HG03095 (cell line): ENCODE results near the gene DCAF11.

ENCODE experiments used
- ATAC-seq: cut with Tn5 transposase; IDR thresholded peaks from one replicate; pipeline ENCODE4 v1.9.1; 2021; ENCODE audit warnings: moderate library complexity; ENCODE audit not compliant: unreplicated experiment

The DCAF11 gene

DNA sequence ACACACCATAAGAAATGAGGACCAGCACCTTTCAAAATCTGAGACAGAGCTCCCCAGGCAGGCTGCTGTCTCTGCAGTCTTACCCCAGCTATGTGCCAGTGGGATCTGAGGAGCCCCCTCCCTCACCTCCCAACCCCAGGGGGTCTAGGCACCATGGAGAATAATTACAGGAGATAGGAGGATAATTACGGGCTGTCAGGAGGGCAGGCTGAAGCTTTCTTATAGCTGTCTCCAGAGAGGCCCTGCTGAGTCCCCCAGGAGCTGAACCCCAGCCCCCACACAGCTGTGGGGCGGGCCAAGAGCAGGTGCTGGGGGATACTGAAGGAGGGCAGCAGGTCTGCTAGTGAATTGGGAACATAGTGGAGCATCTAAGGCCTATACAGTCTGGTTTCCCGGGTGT, 36.4 kb upstream of the DCAF11 start:
- no peak for ATAC-seq

DNA sequence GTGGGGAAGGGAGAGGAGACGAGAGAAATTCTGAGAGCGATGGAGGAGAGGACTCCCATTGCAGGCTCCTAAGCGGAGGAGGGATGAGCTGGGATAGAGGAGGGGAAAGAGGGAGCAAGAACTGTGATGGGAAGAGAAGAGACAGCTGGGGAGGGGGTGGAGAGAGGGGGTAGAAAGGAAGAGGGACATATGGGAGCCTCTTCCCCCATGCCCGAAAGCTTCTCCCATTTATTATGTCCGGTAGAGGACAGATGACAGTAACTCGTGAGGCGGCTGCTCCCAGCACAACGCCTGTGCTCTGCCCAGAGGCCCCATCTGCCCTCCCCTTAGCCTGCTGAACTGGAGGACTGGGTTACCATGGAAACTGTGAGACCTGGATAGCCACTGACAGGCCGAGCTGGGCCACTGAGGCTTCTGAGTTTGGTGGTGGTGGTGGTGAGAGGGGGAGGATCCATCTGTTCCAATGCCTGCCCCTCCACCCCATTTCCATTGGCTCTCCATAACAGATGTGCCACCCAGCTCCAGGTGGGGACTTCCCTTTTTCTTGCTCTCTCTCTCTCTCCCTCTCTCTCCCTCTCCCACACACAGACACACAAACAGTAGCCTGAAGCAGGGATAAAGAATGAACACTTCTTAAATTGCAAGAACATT, 35.0 kb upstream of the DCAF11 start:
- no peak for ATAC-seq

DNA sequence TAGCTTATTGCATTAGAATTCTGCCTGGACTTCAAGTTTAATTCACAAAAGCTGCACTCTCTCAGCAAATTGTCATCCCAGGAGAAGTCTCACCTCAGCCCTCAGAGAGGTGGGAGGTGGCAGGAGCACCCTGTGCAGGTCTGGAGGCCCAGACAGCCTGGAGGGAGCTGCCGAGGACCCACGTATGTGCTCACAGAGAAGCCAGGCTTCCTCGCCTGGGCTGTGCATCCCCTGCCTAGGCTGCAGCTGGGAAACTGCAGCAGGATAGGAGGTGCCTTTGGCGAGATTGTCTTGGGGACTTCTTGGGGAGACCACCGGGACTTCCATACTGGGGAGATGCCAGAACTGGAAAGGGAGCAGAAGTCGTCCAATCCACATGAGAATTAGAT, 34.4 kb upstream of the DCAF11 start:
- ATAC-seq = no peak

- ATAC-seq = peak; percentile 92
Measured at GRCh38 chr14:24080888-24081738, 33.5 kb upstream of the DCAF11 start.

GRCh38 chr14:24081739-24082211, 32.8 kb upstream of the DCAF11 start:
- no peak for ATAC-seq

GRCh38 chr14:24082411-24083080, 32.0 kb upstream of the DCAF11 start:
- ATAC-seq = no peak

GRCh38 chr14:24083462-24083861, 31.1 kb upstream of the DCAF11 start:
- no peak for ATAC-seq

- ATAC-seq = no peak
Measured at GRCh38 chr14:24084440-24084839, 30.1 kb upstream of the DCAF11 start.

DNA sequence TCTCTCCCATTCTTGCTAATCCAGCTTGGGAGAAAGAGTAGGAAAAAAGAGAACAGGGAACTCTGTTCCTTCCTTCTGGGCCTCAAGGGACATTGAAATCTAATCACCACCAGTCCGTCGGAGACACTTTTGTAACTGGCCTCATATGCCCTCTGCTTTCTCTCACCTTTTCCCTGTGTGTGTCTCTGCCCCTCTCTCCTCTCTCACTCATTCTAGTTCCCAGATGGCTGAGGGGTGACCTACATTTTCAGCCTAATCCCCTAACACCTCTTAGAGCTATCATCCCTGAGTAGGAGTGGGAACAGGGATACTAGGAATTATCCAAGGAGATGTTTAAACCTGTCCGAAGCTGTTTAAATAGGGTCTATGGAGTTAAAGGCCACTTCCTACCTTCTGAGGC, 29.4 kb upstream of the DCAF11 start:
- ATAC-seq = no peak

DNA sequence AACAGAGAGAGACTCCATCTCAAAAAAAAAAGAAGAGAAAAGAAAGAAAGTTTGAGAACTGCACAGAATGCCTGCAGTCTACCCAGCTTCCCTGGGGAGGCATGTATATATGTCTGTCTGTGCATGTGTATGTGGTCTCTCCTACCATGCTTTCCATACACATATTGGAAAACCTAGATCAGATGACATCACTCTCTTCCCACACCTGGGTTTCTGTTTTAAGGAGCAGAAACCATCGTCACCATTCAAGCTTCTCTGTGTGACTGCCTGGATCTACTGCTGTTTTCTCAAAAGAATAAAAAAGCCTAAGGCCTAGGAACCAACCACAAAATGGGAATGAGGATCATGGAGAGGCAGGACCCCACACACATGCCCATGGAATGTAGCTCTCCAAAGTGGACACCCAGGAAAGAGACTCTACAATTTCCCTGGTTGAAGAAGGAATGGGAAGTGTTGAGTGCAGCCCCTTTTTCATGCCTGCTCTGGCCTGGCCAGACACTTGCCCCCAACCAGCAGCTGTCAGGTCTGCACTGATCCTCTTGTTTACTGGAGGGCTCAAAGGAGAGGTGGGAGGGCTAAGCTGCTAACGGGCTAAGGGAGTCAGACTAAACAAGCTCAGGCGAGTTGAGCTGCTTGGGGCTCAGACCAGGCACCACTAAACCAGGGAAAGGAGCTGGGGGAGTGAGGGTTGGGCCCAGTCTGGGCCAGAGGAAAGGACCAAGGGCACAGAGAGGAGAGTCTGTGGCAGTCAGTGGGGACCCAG, 28.2 kb upstream of the DCAF11 start:
- no peak for ATAC-seq

GRCh38 chr14:24087004-24087403, 27.6 kb upstream of the DCAF11 start:
- no peak for ATAC-seq

DNA sequence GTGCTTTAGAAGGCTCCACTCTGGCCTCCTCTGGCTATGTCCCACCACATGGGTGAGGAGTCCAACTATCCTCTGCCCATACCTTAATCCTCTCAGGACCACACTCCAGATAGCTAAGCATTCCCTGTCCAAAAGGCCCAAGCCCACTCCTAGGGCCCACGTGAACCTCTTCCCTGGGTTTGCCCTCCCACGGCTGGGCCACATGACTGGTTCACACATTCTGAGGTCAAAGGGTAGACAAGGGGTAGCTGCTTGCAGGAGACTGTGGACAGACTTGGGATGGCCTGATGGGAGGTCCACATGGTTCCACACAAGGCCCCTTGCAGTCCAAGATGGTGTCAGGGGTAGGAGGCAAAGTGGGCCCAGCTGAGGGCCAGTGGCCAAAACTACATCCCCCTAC, 26.5 kb upstream of the DCAF11 start:
- no peak for ATAC-seq

DNA sequence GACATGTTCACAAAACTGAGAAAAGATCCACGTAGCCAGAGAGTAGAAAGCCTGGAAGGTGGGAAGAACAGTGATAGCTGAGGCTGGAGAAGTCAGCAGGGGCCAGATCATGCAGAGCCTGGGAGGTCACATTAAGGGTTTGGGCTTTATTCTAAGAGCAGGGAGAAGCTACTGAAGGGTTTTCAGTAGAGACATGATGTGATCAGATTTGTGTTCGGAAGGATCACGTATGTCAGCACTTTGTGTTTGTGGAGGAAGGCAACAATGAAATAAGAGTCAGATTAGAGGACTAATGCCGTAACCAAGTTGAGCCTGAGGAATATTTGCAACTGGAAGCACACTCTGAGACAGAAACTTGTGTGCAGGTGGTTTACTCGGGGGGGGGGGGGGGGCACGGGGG, 24.7 kb upstream of the DCAF11 start:
- ATAC-seq = no peak

- no peak for ATAC-seq
Measured at GRCh38 chr14:24092110-24092504, 22.5 kb upstream of the DCAF11 start.

- no peak for ATAC-seq
Measured at GRCh38 chr14:24092505-24093206, 21.9 kb upstream of the DCAF11 start.

DNA sequence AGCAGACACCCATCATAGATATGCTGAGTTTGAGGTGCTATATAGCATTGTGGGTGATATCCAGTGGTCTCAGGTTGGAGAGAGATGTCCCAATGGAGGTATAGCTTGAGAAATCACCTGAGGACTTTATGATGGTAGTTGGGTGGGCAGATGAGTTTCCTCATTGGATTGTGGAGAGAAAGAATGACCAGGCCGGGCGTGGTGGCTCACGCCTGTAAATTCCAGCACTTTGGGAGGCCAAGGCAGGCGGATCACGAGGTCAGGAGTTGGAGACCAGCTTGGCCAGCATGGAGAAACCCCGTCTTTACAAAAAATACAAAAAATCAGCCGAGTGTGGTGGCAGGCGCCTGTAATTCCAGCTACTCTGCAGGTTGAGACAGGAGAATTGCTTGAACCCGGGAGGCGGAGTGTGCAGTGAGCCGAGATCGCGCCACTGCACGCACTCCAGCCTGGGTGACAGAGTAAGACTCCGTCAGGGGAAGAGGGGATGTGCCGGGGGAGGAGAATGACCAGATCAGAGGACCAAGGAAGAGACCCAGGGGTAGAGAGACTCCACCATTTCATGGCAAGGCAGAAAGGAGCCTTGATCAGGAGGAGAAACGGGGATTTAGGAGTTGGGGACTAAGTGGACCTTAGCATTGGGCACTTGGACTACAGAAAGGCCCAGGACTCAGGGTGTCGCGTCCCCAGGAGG, 21.2 kb upstream of the DCAF11 start:
- ATAC-seq = no peak

DNA sequence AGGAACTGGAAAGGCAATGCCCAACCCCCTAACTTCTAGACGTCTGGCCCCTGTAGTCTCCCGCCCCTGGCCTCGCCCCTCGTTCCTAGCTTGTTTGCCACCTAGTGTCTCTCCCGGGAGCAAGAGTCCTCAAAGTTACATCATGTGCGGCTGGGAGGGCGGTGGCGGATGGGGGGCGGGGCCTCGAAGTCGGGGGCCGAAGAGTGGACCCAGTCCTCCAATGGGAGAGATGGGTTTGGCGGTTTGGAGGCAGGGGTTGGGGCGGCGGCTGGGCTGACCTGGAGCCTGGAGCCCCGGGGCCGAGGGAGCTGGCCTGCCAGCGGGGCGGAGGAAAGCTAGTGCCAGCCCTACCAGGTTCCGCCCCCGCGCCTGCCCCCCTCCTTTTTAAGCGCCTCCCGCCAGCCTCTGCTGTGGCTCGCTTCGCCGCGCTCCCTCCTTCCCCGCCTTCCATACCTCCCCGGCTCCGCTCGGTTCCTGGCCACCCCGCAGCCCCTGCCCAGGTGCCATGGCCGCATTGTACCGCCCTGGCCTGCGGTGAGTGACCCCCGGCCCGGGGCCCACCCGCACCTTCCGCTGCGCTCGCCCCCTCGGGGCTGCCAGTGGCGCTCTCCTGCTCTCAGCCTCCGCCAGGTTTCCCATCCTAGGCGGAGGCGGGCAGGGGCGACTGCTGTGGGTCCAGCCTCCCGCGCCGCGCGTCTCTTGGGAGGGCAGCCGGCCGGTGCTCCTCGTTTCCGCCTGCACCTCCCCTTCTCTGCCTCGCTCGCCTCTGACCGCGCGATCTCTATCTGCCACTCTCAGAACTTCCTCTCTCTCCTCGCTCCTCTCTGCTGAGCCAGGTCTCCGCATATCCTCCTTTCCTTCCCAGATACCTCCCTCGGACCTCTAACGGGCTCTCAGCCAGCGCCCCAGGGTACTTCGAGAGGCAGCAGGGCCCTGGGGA, 20.4 kb upstream of the DCAF11 start, which contains the start of gene PCK2:
TSS of gene PCK2 (plus strand) at position 411 of the 940 bp plus-strand sequence. CDS start at position 506, 95 bp downstream.
- ATAC-seq = peak; percentile 41

GRCh38 chr14:24094841-24095270, 19.7 kb upstream of the DCAF11 start:
- no peak for ATAC-seq
